Mesodermal cell (in vitro differentiated cells): Measurements from ENCODE around the gene NUP54.
A peak's percentile ranks its signal among the peaks of the same experiment; 100 is the strongest.

Source experiments
- H3K27ac ChIP-seq: 2 replicates; pipeline ENCODE4 v1.7.0; 2013; ENCODE audit warnings: mild to moderate bottlenecking, low read depth, low read length, moderate library complexity; ENCODE audit not compliant: severe bottlenecking
- H3K36me3 ChIP-seq: 2 replicates; pipeline ENCODE4 v1.7.1; 2013; ENCODE audit warnings: mild to moderate bottlenecking, low read length, moderate library complexity; ENCODE audit not compliant: control insufficient read depth, insufficient read depth
- H3K4me1 ChIP-seq: one replicate; pipeline ENCODE4 v1.7.1; 2013; ENCODE audit warnings: mild to moderate bottlenecking, low read length; ENCODE audit not compliant: insufficient read depth, control insufficient read depth, poor library complexity, severe bottlenecking
- H3K4me3 ChIP-seq: 2 replicates; pipeline ENCODE4 v1.7.0; 2013; ENCODE audit warnings: low read length, control low read depth, mild to moderate bottlenecking; ENCODE audit not compliant: insufficient read depth, poor library complexity, severe bottlenecking; ENCODE audit errors: extremely low read depth
- H3K9me3 ChIP-seq: 2 replicates; pipeline ENCODE4 v1.7.1; 2013; ENCODE audit warnings: mild to moderate bottlenecking, low read length, moderate library complexity; ENCODE audit not compliant: control insufficient read depth
- WGBS, 2 experiments: methylation state at CpG; one replicate each; pipeline ENCODE4 v1.1.5; 2013; ENCODE audit warnings: missing lambda C conversion rate in 2 of 2; ENCODE audit not compliant: insufficient coverage in 2 of 2; 5-methylcytosine and 5-hydroxymethylcytosine counted together

NUP54 gene

DNA sequence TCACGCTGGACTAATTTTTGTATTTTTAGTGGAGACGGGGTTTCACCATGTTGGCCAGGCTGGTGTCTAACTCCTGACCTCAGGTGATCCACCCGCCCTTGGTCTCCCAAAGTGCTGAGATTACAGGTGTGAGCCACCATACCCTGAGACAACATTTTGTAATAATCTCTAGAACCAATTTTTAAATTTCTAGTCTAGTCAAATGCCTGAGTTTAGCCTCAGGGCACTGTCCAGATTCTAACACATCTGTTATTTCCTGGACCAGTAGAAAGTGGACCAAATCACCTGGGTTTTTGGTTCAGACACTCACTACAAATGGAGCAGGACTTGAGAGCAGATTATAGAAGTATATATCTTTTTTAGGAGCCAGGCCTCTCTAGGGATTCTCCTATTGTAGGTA, 52.1 kb downstream of the NUP54 start:
- no peaks in the 10 kb centered on the region for H3K4me1 ChIP-seq
- H3K9me3 ChIP-seq = no peaks in the 10 kb centered on the region
- H3K27ac ChIP-seq = no peak overlapping the region
- H3K36me3 ChIP-seq = no peaks in the 10 kb centered on the region
- 77 to 90% methylated on average over 3 of the region's 3 CpGs for WGBS, 2 experiments
- no peak overlapping the region for H3K4me3 ChIP-seq

DNA sequence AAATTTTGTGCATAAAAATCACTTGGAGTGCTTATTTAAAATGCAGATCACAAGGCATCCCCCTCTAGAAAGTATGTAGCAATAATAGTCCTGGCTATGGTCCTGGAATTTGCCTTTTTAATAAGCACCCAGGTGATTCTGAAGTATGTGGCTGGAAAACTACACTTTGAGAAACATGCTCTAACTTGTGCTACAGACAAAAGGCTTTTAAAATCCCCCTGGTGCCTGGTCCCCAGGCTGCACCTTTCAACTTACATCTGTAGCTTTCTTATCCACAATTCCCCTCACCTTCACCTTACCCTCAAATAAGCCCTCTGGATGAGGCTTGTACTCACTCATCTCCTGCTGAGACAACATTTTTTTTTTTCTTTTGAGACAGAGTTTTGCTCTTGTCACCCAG, 52.6 kb downstream of the NUP54 start:
- no peaks in the 10 kb centered on the region for H3K36me3 ChIP-seq
- no peak overlapping the region for H3K4me3 ChIP-seq
- no peaks in the 10 kb centered on the region for H3K4me1 ChIP-seq
- no peaks in the 10 kb centered on the region for H3K9me3 ChIP-seq
- no peak overlapping the region for H3K27ac ChIP-seq

DNA sequence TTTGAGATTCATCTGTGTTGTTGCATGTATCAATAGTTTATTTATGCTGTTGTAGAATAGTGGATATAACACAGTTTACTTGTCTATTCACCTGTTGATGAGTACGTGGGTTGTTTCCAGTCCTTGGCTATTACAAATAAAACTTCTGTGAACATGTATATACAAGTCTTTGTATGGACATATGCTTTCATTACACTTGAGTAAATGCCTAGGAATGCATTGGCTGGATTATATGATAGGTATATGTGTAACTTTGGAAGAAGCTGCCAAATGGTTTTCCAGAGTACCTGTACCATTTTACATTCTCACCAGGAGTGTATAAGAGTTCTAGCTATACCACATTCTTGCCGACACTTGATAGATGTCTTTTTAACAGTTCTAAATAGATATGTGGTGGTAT, 57.1 kb downstream of the NUP54 start:
- Histone ChIP-seq H3K9me3 (no peaks in the 10 kb centered on the region), H3K36me3 (no peaks in the 10 kb centered on the region), H3K27ac (no peak overlapping the region), H3K4me1 (no peaks in the 10 kb centered on the region), H3K4me3 (no peak overlapping the region)
- no CpG with 5 or more reads among the region's 2 CpGs for WGBS, 2 experiments

DNA sequence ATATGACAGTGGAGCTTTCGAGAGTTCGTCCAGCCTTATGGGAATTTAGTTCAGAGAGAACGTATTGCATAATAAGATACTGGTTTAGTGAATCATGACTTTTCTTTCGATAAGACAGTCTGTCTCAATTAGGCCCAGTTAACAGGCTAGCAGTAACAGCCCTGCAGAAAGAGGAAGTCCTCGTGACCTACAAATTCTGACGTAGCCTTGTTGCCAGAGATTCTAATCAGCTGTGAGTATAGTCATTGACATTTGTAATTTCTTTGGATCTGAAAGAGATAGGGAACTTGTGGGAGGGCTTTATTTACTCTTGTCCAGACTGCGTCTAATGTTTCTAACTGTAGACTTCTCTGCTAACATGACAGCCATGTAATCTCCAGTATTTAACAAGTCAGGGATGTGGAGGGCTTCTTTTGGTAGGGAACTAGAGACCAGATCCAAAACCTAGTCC, 57.9 kb downstream of the NUP54 start:
- Histone ChIP-seq H3K9me3 (no peaks in the 10 kb centered on the region), H3K4me3 (no peak overlapping the region), H3K4me1 (no peaks in the 10 kb centered on the region), H3K27ac (no peak overlapping the region), H3K36me3 (no peaks in the 10 kb centered on the region)
- 89 to 93% methylated on average over 4 to 7 of the region's 7 CpGs for WGBS, 2 experiments

DNA sequence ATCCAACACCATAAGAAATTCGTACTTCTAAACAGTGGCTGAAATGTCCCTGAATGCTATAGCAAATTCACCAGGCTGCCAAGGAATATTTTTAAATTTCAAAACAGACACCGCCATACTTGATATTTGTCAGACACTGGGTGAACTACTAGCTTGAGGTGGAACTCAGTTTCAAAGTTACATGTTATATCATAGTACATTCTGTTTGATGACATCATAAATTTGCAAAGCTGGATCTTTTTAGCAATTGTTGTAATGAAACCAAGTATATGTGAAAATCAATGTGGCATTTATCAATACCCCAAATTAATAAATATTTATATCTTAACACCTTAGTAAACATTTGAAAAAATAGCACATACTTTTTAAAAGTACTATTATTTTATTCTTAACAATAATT, 59.5 kb downstream of the NUP54 start:
- H3K4me3 ChIP-seq = no peak overlapping the region
- H3K36me3 ChIP-seq = no peaks in the 10 kb centered on the region
- no peak overlapping the region for H3K27ac ChIP-seq
- no peaks in the 10 kb centered on the region for H3K4me1 ChIP-seq
- WGBS, 2 experiments = no CpG with 5 or more reads among the region's 2 CpGs
- no peaks in the 10 kb centered on the region for H3K9me3 ChIP-seq

DNA sequence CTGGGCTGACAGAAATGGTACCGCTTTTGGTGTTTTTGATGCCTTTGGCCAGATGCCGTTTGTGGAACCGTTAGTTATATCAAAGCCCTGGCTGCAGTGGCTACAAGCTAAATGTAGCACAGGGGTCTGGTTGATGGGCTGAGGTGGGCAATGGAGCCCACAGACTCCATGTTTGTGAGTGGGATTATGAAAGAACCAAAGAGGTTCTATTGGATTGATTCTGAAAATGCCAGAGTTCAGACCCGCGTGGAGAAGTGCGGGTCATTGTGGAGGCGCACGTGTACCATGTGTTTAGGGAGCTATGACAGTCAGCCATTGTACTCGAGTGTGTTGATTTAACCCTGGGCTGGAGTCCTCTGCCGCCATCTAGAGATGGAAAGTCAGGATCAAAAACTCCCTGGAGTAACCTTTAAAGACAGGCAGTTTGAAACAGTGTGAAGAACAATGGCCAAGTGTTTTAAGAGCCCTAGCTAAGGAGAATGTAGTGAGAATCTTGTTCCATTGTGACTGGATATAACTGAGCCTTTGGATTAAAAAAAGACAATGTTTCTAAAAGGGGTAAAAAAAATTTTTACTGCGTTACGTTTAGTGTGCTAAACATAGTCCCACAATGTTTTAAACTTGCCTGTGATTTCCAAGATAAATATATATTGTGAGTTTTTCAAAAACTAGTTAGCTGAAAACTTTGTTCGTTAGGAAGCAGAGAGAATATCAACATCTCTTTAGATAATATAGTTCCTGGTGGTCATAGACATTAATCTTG, 61.0 kb downstream of the NUP54 start:
- Histone ChIP-seq H3K27ac (no peak overlapping the region), H3K4me3 (no peak overlapping the region), H3K36me3 (no peaks in the 10 kb centered on the region), H3K9me3 (no peaks in the 10 kb centered on the region), H3K4me1 (no peaks in the 10 kb centered on the region)
- 26 to 35% methylated on average over 10 to 12 of the region's 13 CpGs for WGBS, 2 experiments

DNA sequence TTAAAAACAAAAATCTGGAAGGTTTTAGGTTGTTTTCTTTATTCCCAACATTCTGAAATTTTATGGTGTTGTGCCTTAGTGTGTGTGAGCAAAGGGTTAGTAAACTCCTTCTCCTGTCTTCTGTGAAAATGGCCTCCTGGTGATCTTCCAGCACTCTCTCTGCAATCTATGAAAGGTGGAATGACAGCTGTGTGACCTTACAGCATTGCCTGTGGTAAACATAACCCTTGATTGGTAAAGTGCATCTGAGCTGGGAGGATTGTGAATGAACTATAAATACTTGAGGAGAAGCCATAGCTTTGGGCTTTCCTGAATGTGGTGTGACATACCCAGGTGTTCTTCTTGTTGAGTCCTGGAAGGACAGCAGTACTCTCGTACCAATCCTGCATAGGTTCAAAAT, 63.7 kb downstream of the NUP54 start:
- Histone ChIP-seq H3K4me3 (no peak overlapping the region), H3K36me3 (no peaks in the 10 kb centered on the region), H3K27ac (no peak overlapping the region), H3K4me1 (no peaks in the 10 kb centered on the region), H3K9me3 (no peaks in the 10 kb centered on the region)
- WGBS, 2 experiments = 100% methylated on average over 1 of the region's 1 CpG; no CpG with 5 or more reads in 1 of the 2 experiments

DNA sequence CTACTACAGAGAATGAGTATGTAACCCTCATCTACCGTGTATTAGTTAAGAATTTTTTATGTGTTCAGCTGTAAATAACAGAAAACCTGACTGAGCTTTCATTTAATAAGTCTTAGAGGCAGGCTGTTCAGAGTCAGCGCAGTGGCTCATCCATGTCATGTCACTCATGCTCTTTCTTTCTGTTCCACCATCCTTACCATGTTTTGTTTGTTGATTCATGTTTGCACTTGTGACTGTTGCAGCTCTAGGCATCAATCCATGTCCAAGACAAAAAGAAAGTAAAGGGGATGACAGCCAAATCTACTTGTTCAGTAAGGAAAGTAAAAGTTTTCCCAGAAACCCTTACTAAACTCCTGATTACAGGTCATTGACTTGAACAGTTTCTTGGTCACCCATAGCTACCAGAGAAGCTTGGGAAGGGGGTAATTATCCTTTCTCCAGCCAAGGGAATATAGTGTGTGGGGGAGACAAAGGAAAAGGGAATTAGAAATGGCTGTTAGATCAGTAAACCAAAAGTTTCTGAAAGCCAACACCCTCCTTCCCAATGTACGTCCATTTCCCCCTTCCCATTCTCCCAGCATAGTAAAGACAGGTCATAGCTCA, 64.7 kb downstream of the NUP54 start:
- H3K36me3 ChIP-seq = no peaks in the 10 kb centered on the region
- WGBS, 2 experiments = 100% methylated on average over 1 of the region's 3 CpGs; no CpG with 5 or more reads in 1 of the 2 experiments
- no peak overlapping the region for H3K27ac ChIP-seq
- H3K9me3 ChIP-seq = no peaks in the 10 kb centered on the region
- no peak overlapping the region for H3K4me3 ChIP-seq
- H3K4me1 ChIP-seq = no peaks in the 10 kb centered on the region

DNA sequence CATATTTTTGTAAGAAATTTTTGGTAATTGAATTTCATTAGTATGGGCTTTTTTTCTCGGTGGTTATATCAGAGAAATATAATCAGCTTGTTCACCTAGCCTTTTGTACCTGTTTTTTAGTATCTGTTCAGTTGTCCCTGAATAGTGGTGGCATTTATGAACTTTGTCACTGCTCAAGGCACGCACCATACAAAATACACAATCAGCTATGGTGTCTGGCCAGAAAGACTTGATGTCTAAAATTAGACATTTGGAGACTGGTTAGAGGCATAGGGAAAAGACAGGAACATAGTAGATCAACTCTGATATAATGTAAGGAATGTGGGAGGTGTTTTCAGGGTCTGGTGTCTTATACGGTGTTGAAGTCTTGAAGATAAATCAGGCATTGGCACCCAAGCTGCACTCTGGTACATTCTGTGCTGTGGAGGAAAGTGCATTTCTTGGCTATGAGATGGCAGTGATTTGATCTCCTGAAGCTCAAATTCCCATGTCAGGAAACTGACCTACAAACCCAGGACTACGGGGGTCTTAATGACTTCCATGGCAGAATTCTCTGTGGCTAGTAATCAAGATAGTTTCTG, 70.1 kb downstream of the NUP54 start:
- H3K36me3 ChIP-seq = no peaks in the 10 kb centered on the region

DNA sequence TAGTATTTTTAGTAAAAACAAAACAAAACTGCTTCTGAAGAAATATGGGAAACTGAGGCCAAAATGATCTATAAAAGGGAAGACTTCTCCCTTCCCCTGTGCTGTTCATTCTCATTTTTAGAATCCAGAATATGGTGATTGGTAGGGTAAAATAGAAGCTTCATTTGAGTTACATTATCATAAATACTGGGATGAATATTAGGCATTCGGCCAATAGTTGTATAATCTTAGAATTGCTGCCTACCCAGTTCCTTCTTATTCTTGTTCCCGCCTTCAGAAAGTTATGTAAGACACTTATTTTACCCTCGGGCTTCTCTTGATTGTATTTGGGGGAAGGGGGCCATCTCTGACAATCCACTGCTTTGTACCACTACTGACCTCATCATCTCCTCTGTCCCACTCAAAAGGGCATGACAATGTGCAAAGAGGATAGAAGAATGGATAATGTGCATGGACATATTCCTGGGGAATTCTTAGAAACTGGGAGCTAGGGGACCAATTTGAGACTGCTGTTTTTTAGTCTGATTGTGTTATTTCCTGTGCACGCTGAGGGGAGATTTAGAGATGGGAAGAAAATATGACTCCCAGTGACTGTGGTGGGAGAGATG, 73.1 kb downstream of the NUP54 start:
- 93 to 100% methylated on average over 1 of the region's 4 CpGs for WGBS, 2 experiments
- Histone ChIP-seq H3K4me3 (no peak overlapping the region), H3K4me1 (no peaks in the 10 kb centered on the region), H3K9me3 (no peaks in the 10 kb centered on the region), H3K36me3 (no peaks in the 10 kb centered on the region), H3K27ac (peak overlapping the region; percentile 37)

More for the DNA sequence above, 70.1 kb downstream of the NUP54 start:
- no peaks in the 10 kb centered on the region for H3K4me1 ChIP-seq
- no peak overlapping the region for H3K4me3 ChIP-seq
- H3K27ac ChIP-seq = no peak overlapping the region
- WGBS, 2 experiments = 97 to 100% methylated on average over 2 of the region's 4 CpGs
- no peaks in the 10 kb centered on the region for H3K9me3 ChIP-seq
